Psoas muscle (tissue), 8 donors: ENCODE data around the gene ARHGEF26. TPM values are rescaled to one million over a fixed set of nuclear protein-coding genes. Genes with fewer than 3 reads are reported as not detected.

ENCODE experiments used
- ATAC-seq, 4 donors: fragments of 200-7000 bp; cut with Tn5 transposase; one replicate each; pipeline ENCODE4 v1.9.1; 2020; ENCODE audit warnings: moderate library complexity in 3 of 4, mild to moderate bottlenecking in 2 of 4
- DNase-seq, 2 donors: peaks; one replicate each; pipeline ENCODE4 v3.0.0-alpha.2; 2020
- H3K27ac ChIP-seq: fragments of 200-600 bp; one replicate; pipeline ENCODE4 v1.8.0; 2022
- H3K27me3 ChIP-seq, 3 donors: fragments of 200-600 bp in 1 of 3; one replicate each; pipeline versions ENCODE4 v1.6.1 to v1.8.0; 2013 to 2022; ENCODE audit warnings: low read length in 2 of 3, mild to moderate bottlenecking in 2 of 3, moderate library complexity in 1 of 3; ENCODE audit not compliant: insufficient read depth in 3 of 3
- H3K36me3 ChIP-seq, 2 donors: fragments of 200-600 bp in 1 of 2; one replicate each; pipeline versions ENCODE4 v1.6.1 to v1.8.0; 2013 to 2022; ENCODE audit warnings: low read depth in 1 of 2, mild to moderate bottlenecking in 1 of 2, moderate library complexity in 1 of 2; ENCODE audit not compliant: insufficient read depth in 1 of 2
- H3K4me1 ChIP-seq: fragments of 200-600 bp; one replicate; pipeline ENCODE4 v1.8.0; 2022
- H3K4me3 ChIP-seq: fragments of 200-600 bp; one replicate; pipeline ENCODE4 v1.8.0; 2022; ENCODE audit warnings: mild to moderate bottlenecking
- H3K9me3 ChIP-seq: fragments of 200-600 bp; one replicate; pipeline ENCODE4 v1.8.0; 2022
- CTCF ChIP-seq: fragments of 200-600 bp; IDR thresholded peaks from one replicate; pipeline ENCODE4 v1.8.0; 2022; ENCODE audit warnings: antibody characterized with exemption
- WGBS, 3 donors: extraction: QIAGEN DNeasy Blood & Tissue Kit; methylation state at CpG; one replicate each; pipeline versions ENCODE4 v1.1.6 to v1.1.7; 2013; 5-methylcytosine and 5-hydroxymethylcytosine counted together
- intact Hi-C, 2 donors: fragments of 100-400 bp; cut with DNase I; formaldehyde crosslinking; loops; one replicate each; pipeline versions ENCODE4 v1.11.0 to v1.14.2; 2022
- polyA plus RNA-seq, 3 donors: library from polyadenylated mRNA; stranded (reverse); fragments of 200-250 nt; gene quantifications; one replicate each; pipeline ENCODE4 v1.2.3, GENCODE V29; 2013
- total RNA-seq, 4 donors: library from RNA; stranded (reverse); fragmentation: NEBNext Ultra II Directional in 2 of 4; extraction: Animal tissue kit (Norgen Biotek cat#: 25700) in 2 of 4; gene quantifications; one replicate each; pipeline versions ENCODE4 v1.2.1 to v1.2.4, GENCODE V29; 2021 to 2023
- donor health status: healthy with polysubstance abuse.
- donor health status: DM: no; HTN: no; CAD: no; lungs with moderate emphysema.
- donor health status: Bipolar disorder and iron deficiency.
- donor health status: healthy.
- donor health status: DM: yes; HTN: yes; CAD: no.
- donor health status: DM: no; HTN: no; CAD: no.
- donor health status: DM: no; HTN: no; CAD: no.
- donor health status: DM: yes; HTN: yes; CAD: no.

The ARHGEF26 gene
- total and polyA plus RNA-seq, 7 donors: 0.35 to 1.8 (median 0.42) TPM

- Histone ChIP-seq H3K9me3 (no peaks in the 10 kb centered on the region), H3K4me1 (no peaks in the 10 kb centered on the region), H3K36me3 (no peaks in the 10 kb centered on the region), H3K27me3 (no peaks in the 10 kb centered on the region), H3K4me3 (no peak overlapping the region), H3K27ac (no peak overlapping the region)
- 90 to 96% (median 92%) methylated on average over 4 of the region's 4 CpGs for WGBS, 3 donors
- intact Hi-C loops: no loop called here
- no peak for DNase-seq
- TF ChIP-seq CTCF: no peak
- ATAC-seq: no peak
Observed at GRCh38 chr3:154149286-154149685, 28.1 kb downstream of the ARHGEF26 start.

GRCh38 chr3:154151969-154152368 lies 30.8 kb downstream of the ARHGEF26 start:
- Histone ChIP-seq H3K27me3 (no peaks in the 10 kb centered on the region), H3K4me3 (no peak overlapping the region), H3K36me3 (no peaks in the 10 kb centered on the region), H3K27ac (no peak overlapping the region), H3K4me1 (no peaks in the 10 kb centered on the region), H3K9me3 (no peaks in the 10 kb centered on the region)
- 90 to 100% (median 97%) methylated on average over 1 of the region's 1 CpG for WGBS, 3 donors
- intact Hi-C loops: no loop called here
- no peak for TF ChIP-seq CTCF
- DNase-seq (no peak), ATAC-seq (no peak)

- 93 to 97% (median 96%) methylated on average over 5 of the region's 5 CpGs for WGBS, 3 donors
Observed at GRCh38 chr3:154152741-154153140, 31.6 kb downstream of the ARHGEF26 start.

GRCh38 chr3:154156530-154156929 lies 35.3 kb downstream of the ARHGEF26 start:
- ATAC-seq: no peak
- no peaks in the 10 kb centered on the region for H3K27me3 ChIP-seq
- no peaks in the 10 kb centered on the region for H3K4me1 ChIP-seq
- no peak for DNase-seq
- TF ChIP-seq CTCF: no peak
- no peaks in the 10 kb centered on the region for H3K36me3 ChIP-seq
- 92 to 100% (median 93%) methylated on average over 1 of the region's 1 CpG for WGBS, 3 donors
- intact Hi-C loops: no loop called here
- H3K9me3 ChIP-seq: no peaks in the 10 kb centered on the region
- H3K27ac ChIP-seq: no peak overlapping the region
- H3K4me3 ChIP-seq: no peak overlapping the region

More at GRCh38 chr3:154152741-154153140, 31.6 kb downstream of the ARHGEF26 start:
- H3K36me3 ChIP-seq: no peaks in the 10 kb centered on the region
- H3K27me3 ChIP-seq: no peaks in the 10 kb centered on the region
- ATAC-seq: no peak
- no peaks in the 10 kb centered on the region for H3K9me3 ChIP-seq
- no peak for TF ChIP-seq CTCF
- no peaks in the 10 kb centered on the region for H3K4me1 ChIP-seq
- intact Hi-C loops: no loop called here
- H3K27ac ChIP-seq: no peak overlapping the region
- no peak for DNase-seq
- no peak overlapping the region for H3K4me3 ChIP-seq

GRCh38 chr3:154161806-154162205 lies 40.6 kb downstream of the ARHGEF26 start:
- ATAC-seq: no peak
- H3K4me1 ChIP-seq: no peaks in the 10 kb centered on the region

More at GRCh38 chr3:154161806-154162205, 40.6 kb downstream of the ARHGEF26 start:
- intact Hi-C loops: no loop called here
- Histone ChIP-seq H3K36me3 (no peaks in the 10 kb centered on the region), H3K27me3 (no peaks in the 10 kb centered on the region), H3K9me3 (no peaks in the 10 kb centered on the region), H3K27ac (no peak overlapping the region), H3K4me3 (no peak overlapping the region)
- TF ChIP-seq CTCF: no peak
- DNase-seq: no peak
